ENCODE data around the gene MYO5A. TPM values are rescaled to one million over a fixed set of nuclear protein-coding genes. Genes with fewer than 3 reads are reported as not detected.
"Not testable (repeated sequence)": the region's sequence is repeated elsewhere in the genome, so short reads cannot be mapped to it uniquely, and the experiment has no call there.

MYO5A gene
- total RNA-seq, 1 donor from 2014 or later, result 9.4 TPM

- Histone ChIP-seq H3K27ac (ENCODE audit: low read depth, low read length) (peak overlapping the region; percentile 9), H3K36me3 (ENCODE audit: control insufficient read depth in 3 of 3, insufficient read depth in 3 of 3, low read length in 3 of 3) (no peaks in the 10 kb centered on the region), H3K4me3 (ENCODE audit: low read length in 3 of 3) (no peak overlapping the region), H3K4me1 (ENCODE audit: control insufficient read depth in 3 of 3, insufficient read depth in 3 of 3, low read length in 3 of 3) (peaks cover 17 to 31% (median 25%) of the 10 kb centered on the region in 3 donors), H3K9me3 (ENCODE audit: control insufficient read depth in 3 of 3, low read length in 3 of 3) (no peaks in the 10 kb centered on the region), H3K9ac (ENCODE audit: low read depth in 1 of 3, low read length in 3 of 3) (no peak overlapping the region), H3K27me3 (ENCODE audit: control insufficient read depth in 3 of 3, insufficient read depth in 3 of 3, low read length in 3 of 3) (no peaks in the 10 kb centered on the region)
Measured at GRCh38 chr15:52445954-52446353, 82.7 kb downstream of the MYO5A start.

GRCh38 chr15:52445553-52445952, 83.1 kb downstream of the MYO5A start:
- Histone ChIP-seq H3K36me3 (ENCODE audit: control insufficient read depth in 3 of 3, insufficient read depth in 3 of 3, low read length in 3 of 3) (no peaks in the 10 kb centered on the region), H3K9ac (ENCODE audit: low read depth in 1 of 3, low read length in 3 of 3) (no peak overlapping the region), H3K27ac (ENCODE audit: low read depth, low read length) (no peak overlapping the region), H3K9me3 (ENCODE audit: control insufficient read depth in 3 of 3, low read length in 3 of 3) (no peaks in the 10 kb centered on the region), H3K27me3 (ENCODE audit: control insufficient read depth in 3 of 3, insufficient read depth in 3 of 3, low read length in 3 of 3) (no peaks in the 10 kb centered on the region), H3K4me1 (ENCODE audit: control insufficient read depth in 3 of 3, insufficient read depth in 3 of 3, low read length in 3 of 3) (peaks cover 17 to 31% (median 25%) of the 10 kb centered on the region in 3 donors), H3K4me3 (ENCODE audit: low read length in 3 of 3) (no peak overlapping the region)

- H3K9ac ChIP-seq (ENCODE audit: low read depth in 1 of 3, low read length in 3 of 3); H3K27me3 ChIP-seq (ENCODE audit: control insufficient read depth in 3 of 3, insufficient read depth in 3 of 3, low read length in 3 of 3); H3K9me3 ChIP-seq (ENCODE audit: control insufficient read depth in 3 of 3, low read length in 3 of 3); H3K27ac ChIP-seq (ENCODE audit: low read depth, low read length); H3K4me3 ChIP-seq (ENCODE audit: low read length in 3 of 3); H3K36me3 ChIP-seq (ENCODE audit: control insufficient read depth in 3 of 3, insufficient read depth in 3 of 3, low read length in 3 of 3): not testable (repeated sequence)
- peaks cover 17 to 26% (median 20%) of the 10 kb centered on the region in 3 donors for H3K4me1 ChIP-seq (ENCODE audit: control insufficient read depth in 3 of 3, insufficient read depth in 3 of 3, low read length in 3 of 3)
Measured at GRCh38 chr15:52443205-52443604, 85.5 kb downstream of the MYO5A start.

GRCh38 chr15:52441841-52442240, 86.8 kb downstream of the MYO5A start:
- Histone ChIP-seq H3K9me3 (ENCODE audit: control insufficient read depth in 3 of 3, low read length in 3 of 3) (no peaks in the 10 kb centered on the region), H3K4me1 (ENCODE audit: control insufficient read depth in 3 of 3, insufficient read depth in 3 of 3, low read length in 3 of 3) (peaks cover 24 to 26% (median 24%) of the 10 kb centered on the region in 3 donors), H3K36me3 (ENCODE audit: control insufficient read depth in 3 of 3, insufficient read depth in 3 of 3, low read length in 3 of 3) (no peaks in the 10 kb centered on the region), H3K27ac (ENCODE audit: low read depth, low read length) (no peak overlapping the region), H3K27me3 (ENCODE audit: control insufficient read depth in 3 of 3, insufficient read depth in 3 of 3, low read length in 3 of 3) (no peaks in the 10 kb centered on the region), H3K4me3 (ENCODE audit: low read length in 3 of 3) (no peak overlapping the region), H3K9ac (ENCODE audit: low read depth in 1 of 3, low read length in 3 of 3) (no peak overlapping the region)

GRCh38 chr15:52440946-52441345, 87.7 kb downstream of the MYO5A start:
- peaks cover 21 to 22% (median 22%) of the 10 kb centered on the region in 3 donors for H3K4me1 ChIP-seq (ENCODE audit: control insufficient read depth in 3 of 3, insufficient read depth in 3 of 3, low read length in 3 of 3)
- H3K27me3 ChIP-seq (ENCODE audit: control insufficient read depth in 3 of 3, insufficient read depth in 3 of 3, low read length in 3 of 3), result no peaks in the 10 kb centered on the region
- H3K4me3 ChIP-seq (ENCODE audit: low read length in 3 of 3), result no peak overlapping the region
- no peak overlapping the region for H3K27ac ChIP-seq (ENCODE audit: low read depth, low read length)
- H3K9ac ChIP-seq (ENCODE audit: low read depth in 1 of 3, low read length in 3 of 3), result no peak overlapping the region
- H3K9me3 ChIP-seq (ENCODE audit: control insufficient read depth in 3 of 3, low read length in 3 of 3), result no peaks in the 10 kb centered on the region
- H3K36me3 ChIP-seq (ENCODE audit: control insufficient read depth in 3 of 3, insufficient read depth in 3 of 3, low read length in 3 of 3), result no peaks in the 10 kb centered on the region

- no peak overlapping the region for H3K9ac ChIP-seq (ENCODE audit: low read depth in 1 of 3, low read length in 3 of 3)
- no peaks in the 10 kb centered on the region for H3K9me3 ChIP-seq (ENCODE audit: control insufficient read depth in 3 of 3, low read length in 3 of 3)
- peaks cover 17% of the 10 kb centered on the region in 3 donors for H3K4me1 ChIP-seq (ENCODE audit: control insufficient read depth in 3 of 3, insufficient read depth in 3 of 3, low read length in 3 of 3)
- no peak overlapping the region for H3K27ac ChIP-seq (ENCODE audit: low read depth, low read length)
- no peaks in the 10 kb centered on the region for H3K36me3 ChIP-seq (ENCODE audit: control insufficient read depth in 3 of 3, insufficient read depth in 3 of 3, low read length in 3 of 3)
- no peaks in the 10 kb centered on the region for H3K27me3 ChIP-seq (ENCODE audit: control insufficient read depth in 3 of 3, insufficient read depth in 3 of 3, low read length in 3 of 3)
- H3K4me3 ChIP-seq (ENCODE audit: low read length in 3 of 3), result no peak overlapping the region
Measured at GRCh38 chr15:52440414-52440813, 88.3 kb downstream of the MYO5A start.

GRCh38 chr15:52439470-52439869, 89.2 kb downstream of the MYO5A start:
- Histone ChIP-seq H3K9me3 (ENCODE audit: control insufficient read depth in 3 of 3, low read length in 3 of 3) (no peaks in the 10 kb centered on the region), H3K36me3 (ENCODE audit: control insufficient read depth in 3 of 3, insufficient read depth in 3 of 3, low read length in 3 of 3) (no peaks in the 10 kb centered on the region), H3K4me1 (ENCODE audit: control insufficient read depth in 3 of 3, insufficient read depth in 3 of 3, low read length in 3 of 3) (peaks cover 10 to 15% (median 13%) of the 10 kb centered on the region in 3 donors), H3K27me3 (ENCODE audit: control insufficient read depth in 3 of 3, insufficient read depth in 3 of 3, low read length in 3 of 3) (no peaks in the 10 kb centered on the region), H3K9ac (ENCODE audit: low read depth in 1 of 3, low read length in 3 of 3) (no peak overlapping the region), H3K27ac (ENCODE audit: low read depth, low read length) (no peak overlapping the region), H3K4me3 (ENCODE audit: low read length in 3 of 3) (no peak overlapping the region)

GRCh38 chr15:52439042-52439441, 89.6 kb downstream of the MYO5A start:
- H3K9ac ChIP-seq (ENCODE audit: low read depth in 1 of 3, low read length in 3 of 3); H3K9me3 ChIP-seq (ENCODE audit: control insufficient read depth in 3 of 3, low read length in 3 of 3); H3K36me3 ChIP-seq (ENCODE audit: control insufficient read depth in 3 of 3, insufficient read depth in 3 of 3, low read length in 3 of 3); H3K27me3 ChIP-seq (ENCODE audit: control insufficient read depth in 3 of 3, insufficient read depth in 3 of 3, low read length in 3 of 3); H3K4me3 ChIP-seq (ENCODE audit: low read length in 3 of 3); H3K27ac ChIP-seq (ENCODE audit: low read depth, low read length): not testable (repeated sequence)
- H3K4me1 ChIP-seq (ENCODE audit: control insufficient read depth in 3 of 3, insufficient read depth in 3 of 3, low read length in 3 of 3), result peaks cover 10 to 17% (median 14%) of the 10 kb centered on the region in 3 donors

GRCh38 chr15:52438047-52438446, 90.6 kb downstream of the MYO5A start:
- H3K4me1 ChIP-seq (ENCODE audit: control insufficient read depth in 3 of 3, insufficient read depth in 3 of 3, low read length in 3 of 3), result peaks cover 10 to 17% (median 14%) of the 10 kb centered on the region in 3 donors
- H3K9ac ChIP-seq (ENCODE audit: low read depth in 1 of 3, low read length in 3 of 3), result no peak overlapping the region
- H3K36me3 ChIP-seq (ENCODE audit: control insufficient read depth in 3 of 3, insufficient read depth in 3 of 3, low read length in 3 of 3), result no peaks in the 10 kb centered on the region
- H3K27me3 ChIP-seq (ENCODE audit: control insufficient read depth in 3 of 3, insufficient read depth in 3 of 3, low read length in 3 of 3), result no peaks in the 10 kb centered on the region
- H3K4me3 ChIP-seq (ENCODE audit: low read length in 3 of 3), result no peak overlapping the region
- no peaks in the 10 kb centered on the region for H3K9me3 ChIP-seq (ENCODE audit: control insufficient read depth in 3 of 3, low read length in 3 of 3)
- peak overlapping the region; percentile 1 for H3K27ac ChIP-seq (ENCODE audit: low read depth, low read length)

- no peaks in the 10 kb centered on the region for H3K27me3 ChIP-seq (ENCODE audit: control insufficient read depth in 3 of 3, insufficient read depth in 3 of 3, low read length in 3 of 3)
- H3K4me3 ChIP-seq (ENCODE audit: low read length in 3 of 3), result no peak overlapping the region
- peak overlapping the region; percentile 1 for H3K27ac ChIP-seq (ENCODE audit: low read depth, low read length)
- no peaks in the 10 kb centered on the region for H3K9me3 ChIP-seq (ENCODE audit: control insufficient read depth in 3 of 3, low read length in 3 of 3)
- H3K36me3 ChIP-seq (ENCODE audit: control insufficient read depth in 3 of 3, insufficient read depth in 3 of 3, low read length in 3 of 3), result no peaks in the 10 kb centered on the region
- no peak overlapping the region for H3K9ac ChIP-seq (ENCODE audit: low read depth in 1 of 3, low read length in 3 of 3)
- peaks cover 10 to 17% (median 14%) of the 10 kb centered on the region in 3 donors for H3K4me1 ChIP-seq (ENCODE audit: control insufficient read depth in 3 of 3, insufficient read depth in 3 of 3, low read length in 3 of 3)
Measured at GRCh38 chr15:52437646-52438045, 91.0 kb downstream of the MYO5A start.

GRCh38 chr15:52436981-52437380, 91.7 kb downstream of the MYO5A start:
- no peak overlapping the region for H3K4me3 ChIP-seq (ENCODE audit: low read length in 3 of 3)
- no peaks in the 10 kb centered on the region for H3K27me3 ChIP-seq (ENCODE audit: control insufficient read depth in 3 of 3, insufficient read depth in 3 of 3, low read length in 3 of 3)
- H3K9ac ChIP-seq (ENCODE audit: low read depth in 1 of 3, low read length in 3 of 3), result no peak overlapping the region
- peak overlapping the region; percentile 10 for H3K27ac ChIP-seq (ENCODE audit: low read depth, low read length)
- H3K4me1 ChIP-seq (ENCODE audit: control insufficient read depth in 3 of 3, insufficient read depth in 3 of 3, low read length in 3 of 3), result peaks cover 10 to 17% (median 14%) of the 10 kb centered on the region in 3 donors
- H3K9me3 ChIP-seq (ENCODE audit: control insufficient read depth in 3 of 3, low read length in 3 of 3), result no peaks in the 10 kb centered on the region
- H3K36me3 ChIP-seq (ENCODE audit: control insufficient read depth in 3 of 3, insufficient read depth in 3 of 3, low read length in 3 of 3), result no peaks in the 10 kb centered on the region

Measured in skeletal muscle tissue (tissue), 4 donors.